Parathyroid adenoma (tissue), 2 donors: Measurements from ENCODE around the gene LECT2.

Experiments
- H2AFZ ChIP-seq: fragments of 300-600 bp; sonication (generic); one replicate; pipeline ENCODE4 v1.7.0; 2017; ENCODE audit warnings: antibody characterized with exemption, mild to moderate bottlenecking
- H3K27ac ChIP-seq: fragments of 300-600 bp; sonication (generic); one replicate; pipeline ENCODE4 v1.7.0; 2017
- H3K27me3 ChIP-seq: fragments of 300-600 bp; sonication (generic); one replicate; pipeline ENCODE4 v1.7.0; 2017; ENCODE audit warnings: low read length; ENCODE audit not compliant: control insufficient read depth, insufficient read depth
- H3K36me3 ChIP-seq: fragments of 300-600 bp; sonication (generic); one replicate; pipeline ENCODE4 v1.7.0; 2017; ENCODE audit warnings: low read length; ENCODE audit not compliant: control insufficient read depth, insufficient read depth
- H3K4me1 ChIP-seq: fragments of 300-600 bp; sonication (generic); one replicate; pipeline ENCODE4 v1.7.0; 2017; ENCODE audit warnings: control low read depth
- H3K4me2 ChIP-seq: fragments of 300-600 bp; sonication (generic); one replicate; pipeline ENCODE4 v1.7.0; 2017; ENCODE audit warnings: low read length
- H3K4me3 ChIP-seq: fragments of 300-600 bp; sonication (generic); one replicate; pipeline ENCODE4 v1.7.0; 2017; ENCODE audit warnings: low read depth, low read length
- H3K79me2 ChIP-seq: fragments of 300-600 bp; sonication (generic); one replicate; pipeline ENCODE4 v1.7.0; 2017; ENCODE audit warnings: control low read depth
- H3K9ac ChIP-seq: fragments of 300-600 bp; sonication (generic); one replicate; pipeline ENCODE4 v1.7.0; 2017; ENCODE audit warnings: mild to moderate bottlenecking
- H3K9me3 ChIP-seq: fragments of 300-600 bp; sonication (generic); one replicate; pipeline ENCODE4 v1.7.0; 2017; ENCODE audit warnings: low read length; ENCODE audit not compliant: control insufficient read depth
- TF ChIP-seq, protein P1 (sequence below): fragments of 300-600 bp; sonication (generic); IDR thresholded peaks from one replicate; pipeline ENCODE4 v1.7.0; 2017; ENCODE audit warnings: antibody characterized with exemption, mild to moderate bottlenecking
- donor health status: primary hyperparathyroidism.

The LECT2 gene

GRCh38 chr5:135941711-135942110, 13.1 kb downstream of the LECT2 start:
- TF ChIP-seq, protein P1, sequence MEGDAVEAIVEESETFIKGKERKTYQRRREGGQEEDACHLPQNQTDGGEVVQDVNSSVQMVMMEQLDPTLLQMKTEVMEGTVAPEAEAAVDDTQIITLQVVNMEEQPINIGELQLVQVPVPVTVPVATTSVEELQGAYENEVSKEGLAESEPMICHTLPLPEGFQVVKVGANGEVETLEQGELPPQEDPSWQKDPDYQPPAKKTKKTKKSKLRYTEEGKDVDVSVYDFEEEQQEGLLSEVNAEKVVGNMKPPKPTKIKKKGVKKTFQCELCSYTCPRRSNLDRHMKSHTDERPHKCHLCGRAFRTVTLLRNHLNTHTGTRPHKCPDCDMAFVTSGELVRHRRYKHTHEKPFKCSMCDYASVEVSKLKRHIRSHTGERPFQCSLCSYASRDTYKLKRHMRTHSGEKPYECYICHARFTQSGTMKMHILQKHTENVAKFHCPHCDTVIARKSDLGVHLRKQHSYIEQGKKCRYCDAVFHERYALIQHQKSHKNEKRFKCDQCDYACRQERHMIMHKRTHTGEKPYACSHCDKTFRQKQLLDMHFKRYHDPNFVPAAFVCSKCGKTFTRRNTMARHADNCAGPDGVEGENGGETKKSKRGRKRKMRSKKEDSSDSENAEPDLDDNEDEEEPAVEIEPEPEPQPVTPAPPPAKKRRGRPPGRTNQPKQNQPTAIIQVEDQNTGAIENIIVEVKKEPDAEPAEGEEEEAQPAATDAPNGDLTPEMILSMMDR: no peak
- Histone ChIP-seq H3K27me3 (no peaks in the 10 kb centered on the region), H3K79me2 (no peaks in the 10 kb centered on the region), H3K27ac (no peak overlapping the region), H3K4me1 (no peaks in the 10 kb centered on the region), H3K9me3 (no peaks in the 10 kb centered on the region), H3K4me2 (no peak overlapping the region), H3K36me3 (no peaks in the 10 kb centered on the region), H3K4me3 (no peak overlapping the region), H3K9ac (no peak overlapping the region), H2AFZ (no peak overlapping the region)

DNA sequence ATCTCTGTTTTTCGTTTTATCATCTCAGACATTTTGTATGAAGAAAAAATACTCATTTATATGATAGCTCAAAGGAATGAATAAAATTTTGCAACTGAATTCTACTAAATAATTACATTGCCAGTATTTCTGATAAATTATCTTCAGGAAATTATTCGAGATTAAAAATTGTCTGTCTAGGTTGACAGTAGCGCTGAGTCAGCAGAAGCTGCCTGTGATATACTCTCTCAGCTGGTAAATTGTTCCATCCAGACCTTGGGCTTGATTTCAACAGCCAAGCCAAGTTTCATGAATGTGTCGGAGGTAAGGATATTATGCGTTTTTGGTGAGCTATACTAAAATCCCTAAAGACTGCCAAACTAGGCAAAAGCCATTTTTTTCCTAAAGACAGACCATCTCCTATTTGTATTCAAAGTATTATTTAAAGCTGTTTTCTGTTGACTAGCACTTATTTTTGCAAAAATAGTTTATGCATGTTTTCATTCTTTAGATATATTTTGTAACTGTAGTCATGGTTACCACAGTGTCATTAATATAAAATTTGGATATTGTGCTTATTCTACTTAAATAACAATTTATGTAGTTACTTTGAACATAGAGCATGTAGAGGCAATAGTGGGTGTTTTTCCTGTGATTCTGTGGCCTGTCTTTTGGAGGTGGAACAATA, 17.4 kb downstream of the LECT2 start:
- Histone ChIP-seq H3K27ac (no peak overlapping the region), H3K4me2 (no peak overlapping the region), H3K9me3 (no peaks in the 10 kb centered on the region), H3K36me3 (no peaks in the 10 kb centered on the region), H3K9ac (no peak overlapping the region), H2AFZ (no peak overlapping the region), H3K4me1 (no peaks in the 10 kb centered on the region), H3K27me3 (no peaks in the 10 kb centered on the region), H3K4me3 (no peak overlapping the region), H3K79me2 (no peaks in the 10 kb centered on the region)
- TF ChIP-seq, protein P1: no peak

DNA sequence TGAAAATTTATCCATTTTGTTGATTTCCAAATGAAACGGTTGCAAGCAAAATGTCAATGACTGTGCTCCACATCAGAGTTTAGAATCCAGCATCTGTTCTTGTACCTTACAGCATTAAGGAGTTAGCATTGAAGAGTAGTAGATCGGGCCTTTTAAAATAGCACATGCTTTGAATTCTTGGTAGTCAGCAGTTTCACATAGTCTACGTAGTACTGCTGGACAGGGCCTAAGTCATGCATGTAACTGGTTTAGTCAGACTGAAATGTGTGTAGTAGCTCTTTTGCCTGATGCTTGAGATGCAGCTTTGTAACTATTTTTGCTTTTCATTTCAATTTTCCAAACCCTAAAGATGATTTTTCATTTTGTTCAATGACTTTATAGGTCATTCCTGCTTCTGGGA, 19.8 kb downstream of the LECT2 start:
- Histone ChIP-seq H3K36me3 (no peaks in the 10 kb centered on the region), H3K9ac (no peak overlapping the region), H3K4me1 (no peaks in the 10 kb centered on the region), H3K4me2 (no peak overlapping the region), H3K9me3 (no peaks in the 10 kb centered on the region), H3K79me2 (no peaks in the 10 kb centered on the region), H3K27me3 (peaks cover 3% of the 10 kb centered on the region), H2AFZ (no peak overlapping the region), H3K27ac (no peak overlapping the region), H3K4me3 (no peak overlapping the region)
- TF ChIP-seq, protein P1: no peak

DNA sequence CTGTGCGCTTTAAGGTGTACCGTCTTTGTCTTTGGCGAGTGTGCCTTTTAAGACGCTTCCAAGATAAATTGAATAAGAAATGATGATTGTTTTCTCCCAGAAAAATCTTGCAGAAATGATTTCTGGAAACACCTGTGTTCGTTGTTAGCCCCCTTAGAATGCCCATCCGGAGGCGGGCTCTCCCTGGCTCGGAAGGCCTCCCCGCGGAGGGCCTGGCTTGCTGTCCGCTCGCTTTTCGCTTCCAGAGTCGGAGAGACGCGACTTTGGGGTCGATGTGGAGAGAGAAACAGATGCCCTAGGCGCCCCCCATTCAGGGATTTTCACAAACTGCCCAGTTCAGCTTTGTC, 23.9 kb downstream of the LECT2 start:
- Histone ChIP-seq H3K27me3 (peaks cover 3% of the 10 kb centered on the region), H2AFZ (no peak overlapping the region), H3K9me3 (no peaks in the 10 kb centered on the region), H3K36me3 (no peaks in the 10 kb centered on the region), H3K4me2 (no peak overlapping the region), H3K79me2 (no peaks in the 10 kb centered on the region), H3K9ac (no peak overlapping the region), H3K4me3 (no peak overlapping the region), H3K4me1 (no peaks in the 10 kb centered on the region), H3K27ac (no peak overlapping the region)
- TF ChIP-seq, protein P1: no peak
